Urinary bladder (tissue), 4 donors: ENCODE data around the gene HSPB3. TPM values are rescaled to one million over a fixed set of nuclear protein-coding genes. Genes with fewer than 3 reads are reported as not detected.
"Not testable (repeated sequence)": the region's sequence is repeated elsewhere in the genome, so short reads cannot be mapped to it uniquely, and the experiment has no call there.

Experiments
- DNase-seq: peaks from one replicate; pipeline ENCODE4 v3.0.0-alpha.2; 2015; ENCODE audit errors: extremely low spot score
- H3K27ac ChIP-seq: one replicate; pipeline ENCODE4 v1.5.1; 2013; ENCODE audit warnings: low read depth, mild to moderate bottlenecking, moderate library complexity
- H3K36me3 ChIP-seq: one replicate; pipeline ENCODE4 v1.6.1; 2013; ENCODE audit warnings: mild to moderate bottlenecking, moderate library complexity; ENCODE audit not compliant: insufficient read depth
- H3K4me1 ChIP-seq: one replicate; pipeline ENCODE4 v1.6.1; 2013; ENCODE audit warnings: mild to moderate bottlenecking, moderate library complexity; ENCODE audit not compliant: insufficient read depth
- H3K4me3 ChIP-seq: one replicate; pipeline ENCODE4 v1.5.1; 2013; ENCODE audit warnings: low read depth, low read length
- WGBS: extraction: QIAGEN DNeasy Blood & Tissue Kit; methylation state at CpG from one replicate; pipeline ENCODE4 v1.1.7; 2013; 5-methylcytosine and 5-hydroxymethylcytosine counted together
- polyA plus RNA-seq: library from polyadenylated mRNA; stranded (reverse); fragments of 200-250 nt; gene quantifications from one replicate; pipeline ENCODE4 v1.2.3, GENCODE V29; 2013
- total RNA-seq: library from RNA; depleted of rRNA; stranded (reverse); fragments of >200 nt; gene quantifications from one replicate; pipeline ENCODE4 v1.2.3, GENCODE V29; 2014
- donor health status: healthy with polysubstance abuse.
- donor health status: healthy.

HSPB3 gene, protein sequence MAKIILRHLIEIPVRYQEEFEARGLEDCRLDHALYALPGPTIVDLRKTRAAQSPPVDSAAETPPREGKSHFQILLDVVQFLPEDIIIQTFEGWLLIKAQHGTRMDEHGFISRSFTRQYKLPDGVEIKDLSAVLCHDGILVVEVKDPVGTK
- 12.4 TPM for total RNA-seq
- polyA plus RNA-seq, result 2.2 TPM

DNA sequence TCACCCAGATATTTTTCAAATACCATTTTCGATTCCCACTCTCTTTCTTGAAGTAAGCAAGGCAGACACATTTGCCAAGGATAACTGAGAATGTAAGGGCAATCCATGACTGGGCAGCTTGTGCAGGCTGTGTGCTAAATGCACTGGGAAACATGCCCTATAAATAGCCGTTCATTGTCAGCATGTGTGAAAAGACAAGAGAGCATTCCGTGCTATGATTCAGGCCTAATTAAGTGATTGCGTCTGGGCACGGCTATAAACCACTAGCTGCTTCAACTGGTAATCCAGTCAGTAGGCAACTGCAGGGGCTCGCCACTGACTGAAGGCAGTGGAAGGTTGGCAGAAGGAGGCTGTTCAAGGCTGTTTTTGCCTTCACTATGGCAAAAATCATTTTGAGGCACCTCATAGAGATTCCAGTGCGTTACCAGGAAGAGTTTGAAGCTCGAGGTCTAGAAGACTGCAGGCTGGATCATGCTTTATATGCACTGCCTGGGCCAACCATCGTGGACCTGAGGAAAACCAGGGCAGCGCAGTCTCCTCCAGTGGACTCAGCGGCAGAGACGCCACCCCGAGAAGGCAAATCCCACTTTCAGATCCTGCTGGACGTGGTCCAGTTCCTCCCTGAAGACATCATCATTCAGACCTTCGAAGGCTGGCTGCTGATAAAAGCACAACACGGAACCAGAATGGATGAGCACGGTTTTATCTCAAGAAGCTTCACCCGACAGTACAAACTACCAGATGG lies at the start of gene HSPB3:
Gene HSPB3 (plus strand): TSS at position 287 of the 745 bp plus-strand sequence. CDS start 91 bp downstream, at position 378.
- Histone ChIP-seq H3K27ac (no peak within 1 kb of the TSS), H3K36me3 (no peaks in the 10 kb centered on the region), H3K4me3 (no peak within 1 kb of the TSS), H3K4me1 (no peaks in the 10 kb centered on the region)
- 47% methylated on average over 18 of the region's 18 CpGs for WGBS
- DNase-seq, result no peak

DNA sequence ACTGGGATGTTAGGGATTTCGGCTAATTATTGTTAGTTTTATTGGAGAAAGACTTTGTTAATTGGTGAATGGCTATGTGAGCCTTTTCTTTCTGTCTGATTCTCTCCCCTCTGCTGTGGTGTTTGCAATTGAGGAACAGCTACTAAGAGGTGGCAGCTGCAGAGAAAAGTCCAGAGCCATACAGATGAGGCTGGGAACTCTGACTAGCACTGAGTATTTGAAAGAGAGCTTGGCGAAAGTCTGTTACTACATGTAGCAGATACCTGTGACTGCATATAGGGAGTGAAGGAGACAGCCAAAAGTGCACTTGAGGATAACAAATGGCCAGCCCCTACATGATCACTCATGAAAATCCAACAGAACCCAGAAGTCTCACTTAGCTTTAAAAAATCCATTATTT lies 44.3 kb upstream of the HSPB3 start:
- Histone ChIP-seq H3K27ac (no peak overlapping the region), H3K4me1 (no peaks in the 10 kb centered on the region), H3K4me3 (no peak overlapping the region), H3K36me3 (no peaks in the 10 kb centered on the region)
- DNase-seq, result no peak
- 93% methylated on average over 2 of the region's 2 CpGs for WGBS

DNA sequence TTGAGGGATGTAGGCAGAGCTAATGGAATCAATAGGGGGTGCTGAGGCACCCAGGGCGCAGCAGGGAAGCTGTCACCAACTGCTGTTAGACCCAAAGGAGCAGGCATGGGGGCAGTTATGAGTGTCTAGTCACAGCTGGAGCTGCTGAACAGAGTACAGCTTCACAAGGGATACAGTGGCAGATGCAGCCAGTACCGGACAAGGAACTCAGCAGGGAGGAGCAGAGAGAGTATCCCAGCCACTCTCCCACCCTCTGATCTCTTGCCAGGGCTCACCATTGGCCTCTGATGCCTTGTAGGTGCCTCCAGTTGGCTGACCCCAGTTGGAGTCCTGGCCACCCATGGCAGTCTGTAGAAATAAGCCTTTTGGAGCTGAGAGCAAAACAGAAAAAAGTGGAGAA lies 42.6 kb upstream of the HSPB3 start:
- H3K4me3 ChIP-seq, result no peak overlapping the region
- H3K36me3 ChIP-seq, result no peaks in the 10 kb centered on the region
- H3K4me1 ChIP-seq, result no peaks in the 10 kb centered on the region
- H3K27ac ChIP-seq, result no peak overlapping the region
- WGBS, result 73% methylated on average over 2 of the region's 2 CpGs
- DNase-seq, result no peak

DNA sequence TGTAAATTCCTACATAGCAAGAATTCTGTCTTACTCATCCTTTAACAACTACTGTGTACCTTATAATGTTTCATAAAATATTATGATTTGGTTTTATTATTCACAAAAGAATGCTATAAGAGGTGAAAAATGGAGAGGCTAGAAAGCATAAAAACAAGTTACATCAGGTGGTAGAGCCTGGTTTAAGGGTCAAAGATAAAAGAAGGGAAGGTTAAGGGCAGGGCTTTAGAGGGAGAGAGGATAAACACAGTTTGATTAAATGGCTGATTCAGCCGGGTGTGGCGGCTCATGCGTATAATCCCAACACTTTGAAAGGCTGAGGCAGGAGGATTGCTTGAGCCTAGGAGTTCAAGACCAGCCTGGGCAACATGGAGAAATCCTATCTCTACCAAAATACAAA lies 40.4 kb upstream of the HSPB3 start:
- no peak overlapping the region for H3K4me3 ChIP-seq
- no peak overlapping the region for H3K27ac ChIP-seq
- whole genome bisulfite sequencing, result 81% methylated on average over 3 of the region's 3 CpGs
- no peak for DNase-seq
- H3K36me3 ChIP-seq, result no peaks in the 10 kb centered on the region
- H3K4me1 ChIP-seq, result no peaks in the 10 kb centered on the region

DNA sequence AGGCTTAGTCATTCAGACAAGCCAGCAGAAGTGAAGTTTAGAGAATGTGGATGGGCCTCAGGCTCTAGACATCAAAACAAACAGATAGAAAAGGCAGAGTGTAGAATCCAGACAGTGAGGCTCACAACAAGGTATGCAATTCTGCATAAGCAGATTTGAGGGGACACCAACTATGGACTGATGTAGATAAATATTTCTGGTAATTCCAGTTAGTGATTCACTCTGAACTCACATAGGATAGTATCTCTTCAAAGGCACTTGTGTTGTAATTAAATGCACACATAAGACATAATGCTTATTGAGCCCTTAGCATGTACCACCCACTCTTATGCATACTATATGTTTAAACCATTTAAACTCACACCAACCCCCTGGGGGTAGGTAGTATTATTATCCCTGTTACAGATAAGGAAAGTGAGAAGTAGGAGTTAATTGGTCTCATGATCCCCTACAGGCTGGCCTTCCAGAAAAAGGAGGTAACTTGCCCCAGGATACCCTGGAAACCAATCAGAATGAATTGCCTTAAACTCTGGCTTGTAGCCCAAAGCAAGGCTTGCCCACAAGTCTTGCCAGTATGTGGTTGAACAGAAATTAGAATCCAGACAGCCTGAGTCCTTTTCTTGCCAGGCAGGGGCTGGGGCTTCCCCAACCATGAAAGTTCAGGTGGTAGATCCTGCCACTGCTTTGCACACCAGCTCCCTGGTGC lies 39.5 kb upstream of the HSPB3 start:
- no peak overlapping the region for H3K4me3 ChIP-seq
- no peak for DNase-seq
- no peaks in the 10 kb centered on the region for H3K4me1 ChIP-seq
- no peaks in the 10 kb centered on the region for H3K36me3 ChIP-seq
- H3K27ac ChIP-seq, result no peak overlapping the region

DNA sequence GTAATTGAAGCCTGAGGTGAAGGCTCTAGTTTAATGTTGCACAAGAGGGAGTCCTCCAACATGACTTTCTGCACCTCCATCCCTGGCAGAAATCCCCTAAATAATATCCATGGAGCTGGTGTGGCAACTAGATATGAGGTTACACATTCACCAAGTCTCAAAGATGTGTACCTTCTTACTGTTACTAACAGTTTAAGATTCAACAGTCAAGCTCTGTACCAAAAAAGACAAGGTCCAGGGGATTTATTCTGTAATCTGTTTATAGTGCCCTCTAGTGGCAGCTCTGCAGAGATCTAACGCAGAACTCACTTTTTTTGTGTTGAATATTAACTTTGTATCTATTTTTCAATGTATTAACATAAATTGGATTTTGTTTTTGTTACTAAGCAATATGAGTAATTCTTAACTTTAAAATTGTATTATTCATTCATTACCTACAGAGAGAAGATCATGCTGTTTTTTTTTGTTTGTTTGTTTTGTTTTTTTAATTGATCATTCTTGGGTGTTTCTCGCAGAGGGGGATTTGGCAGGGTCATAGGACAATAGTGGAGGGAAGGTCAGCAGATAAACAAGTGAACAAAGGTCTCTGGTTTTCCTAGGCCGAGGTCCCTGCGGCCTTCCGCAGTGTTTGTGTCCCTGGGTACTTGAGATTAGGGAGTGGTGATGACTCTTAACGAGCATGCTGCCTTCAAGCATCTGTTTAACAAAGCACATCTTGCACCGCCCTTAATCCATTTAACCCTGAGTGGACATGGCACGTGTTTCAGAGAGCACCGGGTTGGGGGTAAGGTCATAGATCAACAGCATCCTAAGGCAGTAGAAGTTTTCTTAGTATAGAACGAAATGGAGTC lies 35.7 kb upstream of the HSPB3 start:
- H3K4me3 ChIP-seq, DNase-seq, H3K4me1 ChIP-seq, H3K27ac ChIP-seq, H3K36me3 ChIP-seq: not testable (repeated sequence)
- WGBS, result 57% methylated on average over 10 of the region's 10 CpGs

DNA sequence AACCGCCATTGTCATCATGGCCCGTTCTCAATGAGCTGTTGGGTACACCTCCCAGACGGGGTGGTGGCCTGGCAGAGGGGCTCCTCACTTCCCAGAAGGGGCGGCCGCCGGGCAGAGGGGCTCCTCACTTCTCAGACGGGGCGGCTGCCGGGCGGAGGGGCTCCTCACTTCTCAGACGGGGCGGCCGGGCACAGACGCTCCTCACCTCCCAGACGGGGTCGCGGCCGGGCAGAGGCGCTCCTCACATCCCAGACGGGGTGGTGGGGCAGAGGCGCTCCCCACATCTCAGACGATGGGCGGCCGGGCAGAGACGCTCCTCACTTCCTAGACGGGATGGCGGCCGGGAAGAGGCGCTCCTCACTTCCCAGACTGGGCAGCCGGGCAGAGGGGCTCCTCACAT lies 35.0 kb upstream of the HSPB3 start:
- H3K36me3 ChIP-seq, H3K27ac ChIP-seq, DNase-seq, H3K4me1 ChIP-seq, H3K4me3 ChIP-seq: not testable (repeated sequence)
- 94% methylated on average over 20 of the region's 30 CpGs for WGBS

DNA sequence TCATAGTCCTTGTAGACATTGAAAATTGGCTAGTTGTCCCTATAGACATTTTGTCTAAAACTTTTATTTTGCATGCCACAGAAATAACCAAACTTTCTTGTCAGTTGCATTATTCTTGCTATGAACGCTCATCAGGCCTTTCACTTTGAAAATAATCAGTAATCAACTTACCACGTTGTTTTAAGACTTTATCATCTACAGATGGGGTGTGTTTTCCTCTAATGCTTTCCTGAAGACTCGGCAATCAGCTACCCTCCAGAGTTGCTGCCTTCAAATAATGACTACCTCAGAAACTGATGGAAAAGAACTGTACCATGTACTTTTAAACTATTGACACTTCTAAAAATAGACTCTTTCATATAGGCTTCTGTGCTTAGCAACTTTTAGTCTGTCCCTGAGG lies 33.5 kb upstream of the HSPB3 start:
- no peak overlapping the region for H3K4me3 ChIP-seq
- 62% methylated on average over 3 of the region's 3 CpGs for WGBS
- H3K36me3 ChIP-seq, result no peaks in the 10 kb centered on the region
- DNase-seq, result no peak
- H3K4me1 ChIP-seq, result no peaks in the 10 kb centered on the region
- no peak overlapping the region for H3K27ac ChIP-seq

DNA sequence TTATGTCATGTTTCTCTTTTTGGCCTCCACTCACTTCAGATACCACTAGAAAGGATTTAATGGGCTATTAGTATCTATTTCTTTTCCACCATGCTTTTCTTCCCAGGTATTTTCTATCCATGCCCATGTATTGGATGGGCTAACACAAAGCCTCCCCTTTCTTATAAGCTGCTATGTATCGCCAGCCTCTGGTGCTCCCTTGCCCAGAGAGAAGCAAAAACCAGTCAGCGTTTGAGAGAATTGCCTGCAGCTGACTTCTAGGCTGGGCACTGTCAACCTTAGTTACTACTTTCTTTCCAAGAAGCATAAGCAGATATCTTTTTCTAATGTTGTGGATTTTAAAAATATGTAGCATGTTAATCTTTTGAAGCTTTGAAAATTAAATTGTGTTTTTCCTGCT lies 30.2 kb upstream of the HSPB3 start:
- H3K4me1 ChIP-seq, result no peaks in the 10 kb centered on the region
- H3K36me3 ChIP-seq, result no peaks in the 10 kb centered on the region
- 84% methylated on average over 2 of the region's 2 CpGs for WGBS
- no peak overlapping the region for H3K27ac ChIP-seq
- no peak for DNase-seq
- no peak overlapping the region for H3K4me3 ChIP-seq

DNA sequence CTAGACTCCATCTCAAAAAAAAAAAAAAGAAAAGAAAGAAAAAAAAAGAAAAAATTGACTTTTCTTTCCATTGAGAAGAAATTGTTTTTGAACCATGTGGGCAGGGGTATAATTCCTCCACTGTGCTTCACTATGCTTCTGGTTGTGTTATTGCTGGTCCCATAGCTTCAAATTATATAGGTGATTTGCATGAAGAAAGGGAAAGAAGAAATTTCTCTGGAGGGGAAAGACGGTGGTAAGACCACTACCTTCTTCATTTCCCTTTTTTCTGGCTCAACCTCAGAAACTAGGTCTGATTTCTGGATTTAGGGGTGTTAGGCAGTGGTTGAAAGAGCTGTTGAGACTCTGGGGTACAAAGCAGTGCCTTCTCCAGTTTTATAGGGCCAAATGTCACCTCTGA lies 29.3 kb upstream of the HSPB3 start:
- Histone ChIP-seq H3K36me3 (no peaks in the 10 kb centered on the region), H3K4me3 (no peak overlapping the region), H3K4me1 (no peaks in the 10 kb centered on the region), H3K27ac (no peak overlapping the region)
- DNase-seq, result no peak
- 86% methylated on average over 1 of the region's 1 CpG for WGBS

DNA sequence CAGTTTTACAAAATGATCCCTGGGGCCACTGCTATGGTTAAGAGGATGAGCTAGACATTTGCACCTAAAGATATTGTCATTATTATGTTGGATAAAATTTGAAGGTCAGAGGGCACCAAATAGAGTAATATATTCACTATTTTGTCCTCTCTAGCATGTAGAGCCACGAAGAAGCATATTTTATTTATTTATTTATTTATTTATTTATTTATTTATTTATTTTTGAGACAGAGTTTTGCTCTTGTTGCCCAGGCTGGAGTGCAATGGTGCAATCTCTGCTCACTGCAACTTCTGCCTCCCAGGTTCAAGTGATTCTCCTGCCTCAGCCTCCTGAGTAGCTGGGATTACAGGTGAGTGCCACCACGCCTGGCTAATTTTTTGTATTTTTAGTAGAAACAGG lies 20.8 kb upstream of the HSPB3 start:
- H3K4me1 ChIP-seq, DNase-seq, H3K36me3 ChIP-seq, H3K27ac ChIP-seq, H3K4me3 ChIP-seq: not testable (repeated sequence)
- WGBS, result 95% methylated on average over 2 of the region's 2 CpGs

DNA sequence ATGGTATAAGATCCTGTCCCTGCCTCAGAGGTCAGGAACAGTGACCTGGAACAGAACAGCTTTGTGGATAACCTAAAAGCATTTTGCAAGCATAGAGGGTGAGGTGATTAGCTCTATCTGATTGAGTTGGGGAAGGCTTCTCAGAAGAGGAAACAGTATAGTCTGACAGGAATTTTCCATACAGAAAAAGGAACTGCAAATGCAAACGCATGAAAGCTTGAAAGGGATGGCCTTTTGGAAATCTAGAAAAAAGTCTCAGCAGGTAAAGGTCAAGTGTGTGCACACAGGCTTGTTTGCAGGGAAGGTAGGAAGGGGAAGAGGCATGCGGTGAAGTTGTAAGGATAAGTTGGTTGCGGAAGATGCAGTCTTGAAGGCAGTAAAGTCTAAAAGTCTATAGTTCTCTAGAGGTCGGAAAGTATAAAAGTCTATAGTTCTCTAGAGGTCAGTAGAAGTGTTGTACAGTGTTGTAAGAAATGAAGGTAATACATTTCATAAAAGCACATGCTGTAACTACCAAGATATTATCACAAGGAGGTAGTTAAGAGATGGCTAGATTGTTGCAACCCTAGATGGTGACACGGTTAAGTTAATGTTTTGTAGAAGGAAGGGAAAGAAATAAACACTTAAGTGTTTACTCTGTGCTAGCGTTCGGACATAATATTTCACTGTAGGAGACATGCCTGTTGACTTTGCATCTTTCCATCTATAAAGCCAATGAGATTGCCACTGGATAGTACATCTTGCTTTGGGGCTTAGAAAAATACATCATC lies 16.7 kb upstream of the HSPB3 start:
- 71% methylated on average over 7 of the region's 7 CpGs for WGBS
- DNase-seq, result no peak
- Histone ChIP-seq H3K4me1 (no peaks in the 10 kb centered on the region), H3K36me3 (no peaks in the 10 kb centered on the region), H3K27ac (no peak overlapping the region), H3K4me3 (no peak overlapping the region)

DNA sequence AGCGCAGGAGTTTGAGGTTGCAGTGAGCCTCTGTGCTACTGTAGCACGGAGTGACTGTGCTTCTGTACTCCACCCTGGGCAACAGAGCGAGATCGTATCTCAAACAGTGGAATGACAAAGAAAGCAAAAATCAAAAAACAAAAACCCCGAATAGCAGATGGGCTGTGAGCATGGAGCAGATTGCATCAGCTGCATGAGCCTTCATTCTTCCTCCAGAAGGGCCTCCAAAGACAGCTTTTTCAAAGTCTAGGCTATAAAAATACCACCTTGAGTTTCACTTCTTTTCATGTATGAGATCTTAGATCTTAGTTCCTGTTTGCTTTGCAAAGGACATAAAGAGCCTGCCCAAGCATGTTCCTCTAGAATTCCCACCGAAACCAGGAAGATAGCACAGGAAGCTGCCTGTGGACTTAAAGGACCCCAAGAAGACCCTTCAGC lies 15.0 kb upstream of the HSPB3 start:
- no peak overlapping the region for H3K4me3 ChIP-seq
- 78% methylated on average over 6 of the region's 6 CpGs for WGBS
- no peaks in the 10 kb centered on the region for H3K36me3 ChIP-seq
- no peak overlapping the region for H3K27ac ChIP-seq
- peak; percentile 10 for DNase-seq
- no peaks in the 10 kb centered on the region for H3K4me1 ChIP-seq
